ENCODE results near the gene LEF1. TPM values are rescaled to one million over a fixed set of nuclear protein-coding genes. Genes with fewer than 3 reads are reported as not detected.

LEF1 gene
- total RNA-seq, 1 experiment from 2014 or later: 2.8 TPM

DNA sequence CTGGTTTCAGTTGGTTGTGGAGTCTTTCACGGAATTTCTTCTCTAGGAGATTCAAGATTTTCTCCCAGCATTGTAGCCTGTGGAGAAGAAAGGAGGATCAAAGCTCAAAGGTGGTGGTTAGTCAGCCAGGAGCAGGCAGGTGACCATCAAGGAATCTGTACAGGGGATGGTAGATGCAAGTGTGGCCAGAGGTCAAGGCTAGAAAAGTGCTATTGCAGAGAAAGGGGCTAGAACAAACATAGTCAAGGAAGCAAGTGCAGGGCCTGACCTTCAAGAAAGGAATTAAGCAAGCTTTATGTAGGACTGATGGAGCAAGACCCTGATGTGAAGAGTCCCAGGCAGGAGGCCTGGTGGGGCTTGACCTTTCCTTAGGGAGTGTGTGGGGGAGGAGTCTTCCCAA lies 162.9 kb downstream of the LEF1 start:
- no peaks in the 10 kb centered on the region for H3K9me2 ChIP-seq (ENCODE audit: insufficient read depth)
- H3F3A ChIP-seq (ENCODE audit: insufficient read depth, low read depth): no peaks in the 10 kb centered on the region
- no peak overlapping the region for H3K4me3 ChIP-seq
- no peak overlapping the region for H3K27ac ChIP-seq
- intact Hi-C loops (cut with micrococcal nuclease; ENCODE audit: unreplicated experiment): no loop called here
- ChIA-PET CTCF (no interaction called here), POLR2A (ENCODE audit: unreplicated experiment) (no interaction called here)
- no peak for DNase-seq
- no peaks in the 10 kb centered on the region for H3K79me2 ChIP-seq (ENCODE audit: low read depth)
- H3K9me3 ChIP-seq (ENCODE audit: insufficient read depth, low read depth): no peaks in the 10 kb centered on the region
- no peaks in the 10 kb centered on the region for H3K36me3 ChIP-seq (ENCODE audit: low read depth)
- BruUV-seq (replicated peaks): no TSS peak
- no peaks in the 10 kb centered on the region for H3K27me3 ChIP-seq (ENCODE audit: insufficient read depth, low read depth)
- TF ChIP-seq, protein P1, sequence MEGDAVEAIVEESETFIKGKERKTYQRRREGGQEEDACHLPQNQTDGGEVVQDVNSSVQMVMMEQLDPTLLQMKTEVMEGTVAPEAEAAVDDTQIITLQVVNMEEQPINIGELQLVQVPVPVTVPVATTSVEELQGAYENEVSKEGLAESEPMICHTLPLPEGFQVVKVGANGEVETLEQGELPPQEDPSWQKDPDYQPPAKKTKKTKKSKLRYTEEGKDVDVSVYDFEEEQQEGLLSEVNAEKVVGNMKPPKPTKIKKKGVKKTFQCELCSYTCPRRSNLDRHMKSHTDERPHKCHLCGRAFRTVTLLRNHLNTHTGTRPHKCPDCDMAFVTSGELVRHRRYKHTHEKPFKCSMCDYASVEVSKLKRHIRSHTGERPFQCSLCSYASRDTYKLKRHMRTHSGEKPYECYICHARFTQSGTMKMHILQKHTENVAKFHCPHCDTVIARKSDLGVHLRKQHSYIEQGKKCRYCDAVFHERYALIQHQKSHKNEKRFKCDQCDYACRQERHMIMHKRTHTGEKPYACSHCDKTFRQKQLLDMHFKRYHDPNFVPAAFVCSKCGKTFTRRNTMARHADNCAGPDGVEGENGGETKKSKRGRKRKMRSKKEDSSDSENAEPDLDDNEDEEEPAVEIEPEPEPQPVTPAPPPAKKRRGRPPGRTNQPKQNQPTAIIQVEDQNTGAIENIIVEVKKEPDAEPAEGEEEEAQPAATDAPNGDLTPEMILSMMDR (conservative IDR thresholded peaks at IDR 0.05): no peak
- no peak for TF ChIP-seq EZH2 (IDR thresholded peaks at IDR 0.05; ENCODE audit: low read depth)
- peaks cover 10% of the 10 kb centered on the region for H3K4me1 ChIP-seq (replicated peaks; ENCODE audit: insufficient read depth)
- no peak overlapping the region for H2AFZ ChIP-seq
- H4K20me1 ChIP-seq (ENCODE audit: insufficient read depth): no peaks in the 10 kb centered on the region
- no peak overlapping the region for H3K4me2 ChIP-seq

DNA sequence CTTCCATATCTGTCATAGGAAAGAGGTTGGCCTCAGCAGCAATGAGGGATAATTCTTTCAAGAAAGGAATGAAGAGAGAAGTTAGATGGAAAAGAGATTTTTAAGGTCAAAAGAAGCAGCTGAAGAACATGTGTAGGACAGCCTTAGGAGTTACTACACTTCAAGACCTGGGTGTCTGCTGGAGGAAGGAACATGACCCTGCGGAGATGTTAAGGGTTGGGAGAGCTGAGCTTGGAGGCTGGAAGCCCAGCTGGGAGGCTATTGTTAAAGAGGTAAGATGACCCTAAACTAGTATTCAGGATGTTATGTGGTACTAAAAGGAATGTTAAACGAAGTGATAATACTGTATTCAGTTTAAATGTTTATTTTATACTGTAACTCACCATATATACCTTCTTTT lies 164.1 kb downstream of the LEF1 start:
- ChIA-PET POLR2A (ENCODE audit: unreplicated experiment) (no interaction called here), CTCF (no interaction called here)
- H2AFZ ChIP-seq: no peak overlapping the region
- no peak overlapping the region for H3K27ac ChIP-seq
- no peaks in the 10 kb centered on the region for H3K79me2 ChIP-seq (ENCODE audit: low read depth)
- peaks cover 10% of the 10 kb centered on the region for H3K4me1 ChIP-seq (replicated peaks; ENCODE audit: insufficient read depth)
- H3K36me3 ChIP-seq (ENCODE audit: low read depth): no peaks in the 10 kb centered on the region
- H3K9me2 ChIP-seq (ENCODE audit: insufficient read depth): no peaks in the 10 kb centered on the region
- H3K4me3 ChIP-seq: no peak overlapping the region
- no TSS peak for BruUV-seq (replicated peaks)
- no peak overlapping the region for H3K4me2 ChIP-seq
- H3F3A ChIP-seq (ENCODE audit: insufficient read depth, low read depth): no peaks in the 10 kb centered on the region
- no peaks in the 10 kb centered on the region for H4K20me1 ChIP-seq (ENCODE audit: insufficient read depth)
- H3K27me3 ChIP-seq (ENCODE audit: insufficient read depth, low read depth): no peaks in the 10 kb centered on the region
- TF ChIP-seq EZH2 (IDR thresholded peaks at IDR 0.05; ENCODE audit: low read depth): no peak
- TF ChIP-seq, protein P1 (conservative IDR thresholded peaks at IDR 0.05): no peak
- no peak for DNase-seq
- intact Hi-C loops (cut with micrococcal nuclease; ENCODE audit: unreplicated experiment): no loop called here
- no peaks in the 10 kb centered on the region for H3K9me3 ChIP-seq (ENCODE audit: insufficient read depth, low read depth)

DNA sequence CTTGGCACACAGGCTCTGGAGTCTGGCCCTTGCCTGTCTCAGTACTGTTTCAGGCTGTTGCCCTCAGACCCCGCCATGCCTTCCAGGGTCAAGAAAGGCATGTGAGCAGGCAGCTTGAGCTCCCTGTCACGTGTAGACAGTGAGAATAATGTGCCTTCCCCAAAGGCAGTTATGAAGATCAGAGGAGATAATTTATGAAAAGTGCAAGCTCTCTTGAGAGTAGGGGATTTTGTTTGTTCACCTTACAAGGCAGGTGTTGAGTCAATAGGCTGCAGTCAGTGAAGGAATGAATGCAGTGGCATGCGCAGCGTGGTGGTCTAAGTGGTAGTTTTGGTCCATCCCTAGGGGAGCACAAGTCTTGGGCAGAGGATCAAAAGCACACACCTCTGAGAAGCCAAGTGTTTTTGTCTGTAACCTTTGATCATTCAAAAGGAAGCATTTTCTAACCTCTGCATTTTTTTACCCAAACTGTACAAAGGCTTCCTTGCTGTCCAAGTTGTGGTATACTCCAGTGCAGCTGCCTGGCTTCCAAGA lies 164.7 kb downstream of the LEF1 start:
- Histone ChIP-seq H3K4me2 (no peak overlapping the region), H3K9me2 (ENCODE audit: insufficient read depth) (no peaks in the 10 kb centered on the region), H3K4me1 (replicated peaks; ENCODE audit: insufficient read depth) (peaks cover 8% of the 10 kb centered on the region), H3K4me3 (no peak overlapping the region), H3K36me3 (ENCODE audit: low read depth) (no peaks in the 10 kb centered on the region), H3K27ac (no peak overlapping the region), H2AFZ (no peak overlapping the region), H3K79me2 (ENCODE audit: low read depth) (no peaks in the 10 kb centered on the region), H4K20me1 (ENCODE audit: insufficient read depth) (no peaks in the 10 kb centered on the region), H3F3A (ENCODE audit: insufficient read depth, low read depth) (no peaks in the 10 kb centered on the region), H3K9me3 (ENCODE audit: insufficient read depth, low read depth) (no peaks in the 10 kb centered on the region), H3K27me3 (ENCODE audit: insufficient read depth, low read depth) (no peaks in the 10 kb centered on the region)
- ChIA-PET CTCF (no interaction called here), POLR2A (ENCODE audit: unreplicated experiment) (no interaction called here)
- TF ChIP-seq, protein P1 (conservative IDR thresholded peaks at IDR 0.05): no peak
- no peak for TF ChIP-seq EZH2 (IDR thresholded peaks at IDR 0.05; ENCODE audit: low read depth)
- no peak for DNase-seq
- no TSS peak for BruUV-seq (replicated peaks)
- intact Hi-C loops (cut with micrococcal nuclease; ENCODE audit: unreplicated experiment): no loop called here
